HEK293 (cell line): ENCODE results near the gene CTRB1.

ENCODE experiments used
- CTCF ChIA-PET: fragments of 350-600 bp; formaldehyde crosslinking; extraction: SDS; loops from one replicate; lab custom pipeline; 2021; ENCODE audit warnings: antibody characterized with exemption; lab: Yijun Ruan, JAX
- POLR2A ChIA-PET: fragments of 300-600 bp; formaldehyde crosslinking; extraction: SDS; loops from one replicate; lab custom pipeline; 2020; ENCODE audit warnings: antibody characterized with exemption, inconsistent platforms; lab: Yijun Ruan, JAX
- H3K27ac ChIP-seq: fragments of 200-500 bp; sonication (Bioruptor generic); 2 replicates; pipeline ENCODE4 v1.5.1; 2014; ENCODE audit warnings: low read depth, low read length, control low read depth, inconsistent platforms; ENCODE audit errors: extremely low read depth
- H3K36me3 ChIP-seq, 2 experiments: fragments of 200-500 bp in 1 of 2; sonication (Bioruptor generic) in 1 of 2; 1 replicate in 1 of 2; 2 replicates in 1 of 2; pipeline ENCODE4 v1.5.1; 2014 to 2017; ENCODE audit warnings: inconsistent platforms in 2 of 2, low read length in 2 of 2; ENCODE audit not compliant: control insufficient read depth in 2 of 2, insufficient read depth in 1 of 2
- H3K4me1 ChIP-seq: fragments of 200-500 bp; sonication (Bioruptor generic); 2 replicates; pipeline ENCODE4 v1.5.1; 2014; ENCODE audit warnings: mild to moderate bottlenecking, low read length, inconsistent platforms; ENCODE audit not compliant: control insufficient read depth, insufficient read depth
- H3K4me3 ChIP-seq: 2 replicates; pipeline ENCODE4 v1.5.1; 2011; ENCODE audit warnings: low read depth, mild to moderate bottlenecking, control low read depth, low read length, moderate library complexity
- H3K9me3 ChIP-seq: fragments of 200-500 bp; sonication (Bioruptor generic); 2 replicates; pipeline ENCODE4 v1.5.1; 2014; ENCODE audit warnings: low read depth, low read length, inconsistent platforms; ENCODE audit not compliant: control insufficient read depth, insufficient read depth
- KLF1 ChIP-seq: fragments of 450-650 bp; formaldehyde crosslinking; IDR thresholded peaks from 2 replicates; pipeline ENCODE4 v1.5.1; 2016; ENCODE audit warnings: missing biosample characterization, missing genetic modification characterization
- KLF16 ChIP-seq: fragments of 450-650 bp; formaldehyde crosslinking; IDR thresholded peaks from 2 replicates; pipeline ENCODE4 v1.5.1; 2017; ENCODE audit warnings: missing biosample characterization, missing genetic modification characterization
- MEIS1 ChIP-seq: sonication (generic); formaldehyde crosslinking; IDR thresholded peaks from 2 replicates; pipeline ENCODE4 v1.8.1; 2022; ENCODE audit warnings: missing genetic modification reagents, mild to moderate bottlenecking, borderline replicate concordance
- PATZ1 ChIP-seq: fragments of 450-650 bp; formaldehyde crosslinking; IDR thresholded peaks from 2 replicates; pipeline ENCODE4 v1.5.1; 2016; ENCODE audit warnings: missing biosample characterization, missing genetic modification characterization
- PRDM4 ChIP-seq: fragments of 450-650 bp; formaldehyde crosslinking; IDR thresholded peaks from 2 replicates; pipeline ENCODE4 v1.5.1; 2017; ENCODE audit warnings: missing biosample characterization, missing genetic modification characterization
- ZBTB6 ChIP-seq: fragments of 450-650 bp; formaldehyde crosslinking; IDR thresholded peaks from 2 replicates; pipeline ENCODE4 v1.5.1; 2017; ENCODE audit warnings: missing biosample characterization, missing genetic modification characterization
- ZNF280D ChIP-seq: fragments of 450-650 bp; formaldehyde crosslinking; IDR thresholded peaks from 2 replicates; pipeline ENCODE4 v1.5.1; 2016; ENCODE audit warnings: missing biosample characterization, missing genetic modification characterization
- ZNF530 ChIP-seq: fragments of 450-650 bp; formaldehyde crosslinking; IDR thresholded peaks from 2 replicates; pipeline ENCODE4 v1.5.1; 2016; ENCODE audit warnings: low read depth, missing biosample characterization, missing genetic modification characterization
- ZNF747 ChIP-seq: fragments of 450-650 bp; formaldehyde crosslinking; IDR thresholded peaks from 2 replicates; pipeline ENCODE4 v1.5.1; 2016; ENCODE audit warnings: missing biosample characterization, missing genetic modification characterization
- ZSCAN16 ChIP-seq: fragments of 450-650 bp; formaldehyde crosslinking; IDR thresholded peaks from 2 replicates; pipeline ENCODE4 v1.5.1; 2016; ENCODE audit warnings: missing biosample characterization, missing genetic modification characterization

CTRB1 gene

GRCh38 chr16:75247249-75247648, 28.5 kb downstream of the CTRB1 start:
- Histone ChIP-seq H3K4me1 (peaks cover 6% of the 10 kb centered on the region), H3K27ac (no peak overlapping the region), H3K9me3 (no peaks in the 10 kb centered on the region), H3K36me3 (peaks cover 0 to 24% of the 10 kb centered on the region in 2 experiments; a peak in 1 of 3 replicates), H3K4me3 (no peak overlapping the region)
- no peak for TF ChIP-seq KLF16 (tag by site-specific recombination)
- no peak for TF ChIP-seq ZNF747 (tag by site-specific recombination)
- no peak for TF ChIP-seq ZSCAN16 (tag by site-specific recombination)
- TF ChIP-seq PATZ1 (tag by site-specific recombination): no peak
- no peak for TF ChIP-seq ZNF280D (tag by site-specific recombination)
- TF ChIP-seq PRDM4 (tag by site-specific recombination): no peak
- TF ChIP-seq MEIS1: no peak
- ChIA-PET POLR2A (no interaction called here), CTCF (interaction anchor here (0.6 to 2.4 kb wide), 3 partner anchors 29 to 155 kb away, joined by 3 to 6 read pairs (median 3); partner anchors contain the start of gene CTRB1)

- Histone ChIP-seq H3K27ac (no peak overlapping the region), H3K36me3 (peaks cover 0 to 15% of the 10 kb centered on the region in 2 experiments; a peak in 1 of 3 replicates), H3K9me3 (no peaks in the 10 kb centered on the region), H3K4me1 (peaks cover 6% of the 10 kb centered on the region), H3K4me3 (no peak overlapping the region)
- TF ChIP-seq KLF1 (tag by site-specific recombination): peak; percentile 79
- no peak for TF ChIP-seq ZBTB6 (tag by site-specific recombination)
- no peak for TF ChIP-seq ZNF530 (tag by site-specific recombination)
- CTCF ChIA-PET: interaction anchor here (1.1 to 1.2 kb wide), 2 partner anchors 15 to 49 kb away, joined by 3 read pairs; no protein-coding TSS in a partner anchor
- POLR2A ChIA-PET: interaction anchor here (0.5 kb wide), 1 partner anchor 153 kb away, joined by 5 read pairs; no protein-coding TSS in a partner anchor
These were observed 29.4 kb downstream of the CTRB1 start for GRCh38 chr16:75248142-75248535.
